Vagina (tissue), 2 donors: ENCODE data around the gene ATXN1. TPM values are rescaled to one million over a fixed set of nuclear protein-coding genes. Genes with fewer than 3 reads are reported as not detected.
A peak's percentile ranks its signal among the peaks of the same experiment; 100 is the strongest.
"Not testable (repeated sequence)": the region's sequence is repeated elsewhere in the genome, so short reads cannot be mapped to it uniquely, and the experiment has no call there.

Experiments
- DNase-seq, 2 donors: peaks; one replicate each; pipeline ENCODE4 v3.0.0-alpha.2; 2017; ENCODE audit errors: extremely low spot score in 2 of 2
- H3K27ac ChIP-seq: fragments of 200-600 bp; sonication (generic); one replicate; pipeline ENCODE4 v1.5.1; 2019
- H3K27me3 ChIP-seq: fragments of 200-600 bp; sonication (generic); one replicate; pipeline ENCODE4 v1.5.1; 2019
- H3K36me3 ChIP-seq, 2 donors: fragments of 200-600 bp; sonication (generic); one replicate each; pipeline ENCODE4 v1.5.1; 2017 to 2019
- H3K4me1 ChIP-seq: fragments of 200-600 bp; sonication (generic); one replicate; pipeline ENCODE4 v1.5.1; 2019
- H3K4me3 ChIP-seq, 2 donors: fragments of 200-600 bp; sonication (generic); 1 replicate in 1 of 2; 2 replicates in 1 of 2; pipeline ENCODE4 v1.5.1; 2016 to 2019
- H3K9me3 ChIP-seq: fragments of 200-600 bp; sonication (generic); one replicate; pipeline ENCODE4 v1.5.1; 2019
- POLR2A ChIP-seq, 2 donors: fragments of 450-650 bp; IDR thresholded peaks; one replicate each; pipeline ENCODE4 v1.6.1; 2017; ENCODE audit warnings: antibody characterized with exemption in 2 of 2, mild to moderate bottlenecking in 2 of 2, moderate library complexity in 2 of 2
- POLR2AphosphoS5 ChIP-seq, 2 donors: sonication (generic); formaldehyde crosslinking; IDR thresholded peaks; one replicate each; pipeline ENCODE4 v1.9.0; 2017; ENCODE audit warnings: antibody characterized with exemption in 2 of 2, mild to moderate bottlenecking in 2 of 2, low read depth in 1 of 2; ENCODE audit not compliant: insufficient read depth in 1 of 2
- intact Hi-C: fragments of 100-400 bp; cut with DNase I; formaldehyde crosslinking; loops from one replicate; pipeline ENCODE4 v1.15.1; 2023
- total RNA-seq: library from RNA; depleted of rRNA; stranded (reverse); fragments of >200 nt; gene quantifications from one replicate; pipeline ENCODE4 v1.2.3, GENCODE V29; 2016
- TF ChIP-seq, protein P1 (sequence below), 3 experiments: fragments of 450-650 bp in 2 of 3; fragments of 200-600 bp in 1 of 3; sonication (generic) in 1 of 3; IDR thresholded peaks; one replicate each; pipeline ENCODE4 v1.5.1; 2017 to 2019; ENCODE audit warnings: antibody characterized with exemption in 3 of 3, mild to moderate bottlenecking in 2 of 3, moderate library complexity in 2 of 3

Gene ATXN1
- total RNA-seq, 1 donor from 2014 or later: 43.2 TPM

DNA sequence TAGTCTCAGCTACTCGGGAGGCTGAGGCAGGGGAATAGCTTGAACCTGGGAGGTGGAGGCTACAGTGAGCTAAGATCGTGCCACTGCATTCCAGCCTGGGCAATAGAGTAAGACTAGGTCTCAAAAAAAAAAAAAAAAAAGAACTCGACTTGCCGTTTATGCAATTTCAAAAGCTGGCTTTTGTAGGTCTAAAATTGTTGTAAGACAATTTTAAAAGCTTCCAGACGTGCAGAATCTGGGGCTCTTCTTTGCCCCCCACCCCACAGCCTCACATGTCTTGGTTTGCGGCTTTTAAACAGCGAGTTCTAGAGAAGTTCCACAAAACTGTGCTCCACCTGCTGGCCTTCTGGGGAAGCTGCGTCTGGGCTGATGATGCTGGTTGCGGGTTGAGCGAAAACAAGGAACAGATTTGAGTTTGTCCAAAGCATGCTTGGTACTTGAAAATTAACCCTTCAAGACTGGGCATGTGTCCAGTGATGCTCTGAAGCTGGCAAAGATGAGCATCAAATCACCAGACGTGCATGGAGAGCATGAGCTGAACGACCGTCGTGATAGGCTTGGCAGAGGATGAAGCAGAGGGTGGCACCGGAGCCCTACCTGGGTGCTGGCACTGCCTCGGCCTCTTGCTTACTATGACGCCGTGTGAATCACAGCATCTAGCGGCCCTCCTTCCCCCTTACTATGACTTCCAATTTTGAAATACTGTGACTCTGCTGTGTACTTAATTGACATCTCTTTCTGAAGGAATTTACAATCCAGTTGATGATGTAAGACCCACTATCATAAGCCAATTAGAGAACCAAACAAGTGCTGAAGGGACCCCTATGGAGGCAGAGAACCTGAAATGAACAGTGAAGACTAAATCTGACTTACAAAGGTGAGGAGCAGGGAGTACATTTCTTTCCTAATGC is 351.5 kb downstream of the ATXN1 start:
- H3K27ac ChIP-seq: peak overlapping the region; percentile 6
- peaks cover 14% of the 10 kb centered on the region for H3K4me1 ChIP-seq
- TF ChIP-seq POLR2AphosphoS5 (IDR thresholded peaks at IDR 0.05; ENCODE audit: insufficient read depth in 1 of 2, low read depth in 1 of 2) (peak in 1 of 2 donors; percentile 36), POLR2A (IDR thresholded peaks at IDR 0.05) (no peak)
- TF ChIP-seq, protein P1, sequence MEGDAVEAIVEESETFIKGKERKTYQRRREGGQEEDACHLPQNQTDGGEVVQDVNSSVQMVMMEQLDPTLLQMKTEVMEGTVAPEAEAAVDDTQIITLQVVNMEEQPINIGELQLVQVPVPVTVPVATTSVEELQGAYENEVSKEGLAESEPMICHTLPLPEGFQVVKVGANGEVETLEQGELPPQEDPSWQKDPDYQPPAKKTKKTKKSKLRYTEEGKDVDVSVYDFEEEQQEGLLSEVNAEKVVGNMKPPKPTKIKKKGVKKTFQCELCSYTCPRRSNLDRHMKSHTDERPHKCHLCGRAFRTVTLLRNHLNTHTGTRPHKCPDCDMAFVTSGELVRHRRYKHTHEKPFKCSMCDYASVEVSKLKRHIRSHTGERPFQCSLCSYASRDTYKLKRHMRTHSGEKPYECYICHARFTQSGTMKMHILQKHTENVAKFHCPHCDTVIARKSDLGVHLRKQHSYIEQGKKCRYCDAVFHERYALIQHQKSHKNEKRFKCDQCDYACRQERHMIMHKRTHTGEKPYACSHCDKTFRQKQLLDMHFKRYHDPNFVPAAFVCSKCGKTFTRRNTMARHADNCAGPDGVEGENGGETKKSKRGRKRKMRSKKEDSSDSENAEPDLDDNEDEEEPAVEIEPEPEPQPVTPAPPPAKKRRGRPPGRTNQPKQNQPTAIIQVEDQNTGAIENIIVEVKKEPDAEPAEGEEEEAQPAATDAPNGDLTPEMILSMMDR (IDR thresholded peaks at IDR 0.05): peak; percentile 21 to 78 (median 64)

DNA sequence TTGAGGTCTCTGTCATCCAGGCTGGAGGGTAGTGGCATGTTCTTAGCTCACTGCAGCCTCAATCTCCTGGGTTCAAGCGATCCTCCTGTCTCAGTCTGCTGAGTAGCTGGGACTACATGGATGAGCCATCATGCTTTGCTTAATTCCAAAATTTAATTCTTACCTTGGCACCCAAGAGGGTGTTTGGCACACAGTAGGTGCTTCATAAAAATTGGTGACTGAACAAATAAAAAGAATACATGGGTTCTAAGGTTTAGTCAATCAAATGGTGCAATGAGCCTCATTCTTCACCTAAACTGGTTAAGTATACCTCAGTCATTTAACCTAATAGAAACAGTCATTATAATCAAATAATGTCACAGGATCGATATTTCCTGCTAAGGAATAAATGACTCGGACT is 352.5 kb downstream of the ATXN1 start:
- DNase-seq: no peak
- intact Hi-C loops: loop anchor here (5.0 to 10.0 kb wide), 2 partner anchors 71 to 356 kb away; partner anchors contain the start of gene ATXN1

More for the DNA sequence above, 351.5 kb downstream of the ATXN1 start:
- H3K9me3 ChIP-seq: no peaks in the 10 kb centered on the region
- H3K4me3 ChIP-seq: no peak overlapping the region
- no peaks in the 10 kb centered on the region for H3K36me3 ChIP-seq
- H3K27me3 ChIP-seq: no peaks in the 10 kb centered on the region
- intact Hi-C loops: loop anchor here (5.0 to 10.0 kb wide), 2 partner anchors 72 to 355 kb away; partner anchors contain the start of gene ATXN1
- DNase-seq: no peak

DNA sequence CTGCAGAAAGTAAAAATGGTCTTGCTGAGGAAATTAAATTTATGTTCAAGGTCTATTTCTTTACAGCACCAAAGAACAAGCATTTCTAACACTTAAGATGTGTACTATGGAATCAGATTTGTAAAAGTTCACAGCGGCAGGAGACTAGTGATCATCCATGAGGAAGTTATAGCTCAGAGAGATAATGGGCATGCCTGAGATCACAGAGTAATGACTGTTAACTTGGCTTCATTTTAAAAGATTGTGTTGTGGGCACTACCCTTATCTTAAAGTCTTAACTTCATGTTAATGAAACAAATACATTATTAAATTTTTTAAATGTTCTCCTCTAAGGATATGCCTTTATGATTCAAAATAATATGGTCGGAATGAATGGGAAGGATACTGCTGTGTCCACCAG is 354.3 kb downstream of the ATXN1 start:
- Histone ChIP-seq H3K4me1 (peaks cover 22% of the 10 kb centered on the region), H3K36me3 (no peaks in the 10 kb centered on the region), H3K27me3 (no peaks in the 10 kb centered on the region), H3K27ac (no peak overlapping the region), H3K9me3 (no peaks in the 10 kb centered on the region), H3K4me3 (no peak overlapping the region)
- no peak for DNase-seq
- no peak for TF ChIP-seq POLR2AphosphoS5 (IDR thresholded peaks at IDR 0.05; ENCODE audit: insufficient read depth in 1 of 2, low read depth in 1 of 2)
- TF ChIP-seq POLR2A (IDR thresholded peaks at IDR 0.05): no peak
- TF ChIP-seq, protein P1 (IDR thresholded peaks at IDR 0.05): no peak
- intact Hi-C loops: loop anchor here (5.0 to 10.0 kb wide), 2 partner anchors 70 to 358 kb away; partner anchors contain the start of gene ATXN1

More for the DNA sequence above, 352.5 kb downstream of the ATXN1 start:
- H3K4me3 ChIP-seq: no peak overlapping the region
- no peaks in the 10 kb centered on the region for H3K36me3 ChIP-seq
- H3K9me3 ChIP-seq: no peaks in the 10 kb centered on the region
- TF ChIP-seq, protein P1 (IDR thresholded peaks at IDR 0.05): no peak
- TF ChIP-seq POLR2A (IDR thresholded peaks at IDR 0.05): no peak
- TF ChIP-seq POLR2AphosphoS5 (IDR thresholded peaks at IDR 0.05; ENCODE audit: insufficient read depth in 1 of 2, low read depth in 1 of 2): no peak
- H3K27ac ChIP-seq: no peak overlapping the region
- H3K27me3 ChIP-seq: no peaks in the 10 kb centered on the region
- peaks cover 14% of the 10 kb centered on the region for H3K4me1 ChIP-seq

DNA sequence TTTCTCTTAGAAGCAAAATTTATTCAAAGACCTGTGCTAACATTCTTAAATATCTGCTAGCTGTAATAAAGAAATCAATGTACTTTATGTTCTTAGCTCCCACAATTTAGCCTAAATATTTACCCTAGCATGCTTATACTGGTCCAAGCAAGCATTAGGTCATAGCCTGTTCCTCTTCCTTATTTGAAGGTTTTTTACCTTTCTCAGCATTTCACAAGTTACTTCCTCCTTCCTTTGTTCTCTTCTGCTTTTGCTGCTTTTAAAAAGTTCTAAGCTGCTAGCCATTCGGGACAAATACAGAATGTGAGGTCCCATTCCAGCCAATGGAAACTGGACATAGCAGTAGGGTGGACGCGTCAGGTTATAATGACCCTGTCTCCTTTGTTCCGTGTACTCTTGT is 354.7 kb downstream of the ATXN1 start:
- TF ChIP-seq POLR2AphosphoS5 (IDR thresholded peaks at IDR 0.05; ENCODE audit: insufficient read depth in 1 of 2, low read depth in 1 of 2): peak in 1 of 2 donors; percentile 53

DNA sequence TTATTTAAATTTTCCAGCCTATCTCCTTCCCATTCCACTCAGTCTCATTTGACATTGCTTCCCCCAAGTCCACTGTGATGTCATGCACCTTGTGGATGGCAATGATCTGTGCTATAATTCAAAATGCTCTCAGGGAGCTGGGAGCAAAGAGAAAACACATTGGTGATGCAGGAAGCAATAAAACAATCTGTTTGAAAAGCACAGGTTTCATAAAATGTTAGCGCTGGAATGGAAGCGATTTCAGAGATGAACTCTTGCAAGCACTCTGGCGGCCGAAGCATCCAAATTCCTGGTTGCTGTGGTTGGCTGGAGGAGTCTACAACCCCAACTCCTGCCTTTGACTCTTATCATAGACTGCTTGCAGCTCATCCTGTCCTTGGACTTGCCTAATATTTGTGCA is 355.9 kb downstream of the ATXN1 start:
- DNase-seq: no peak
- H3K4me1 ChIP-seq: peaks cover 30% of the 10 kb centered on the region
- TF ChIP-seq POLR2AphosphoS5 (IDR thresholded peaks at IDR 0.05; ENCODE audit: insufficient read depth in 1 of 2, low read depth in 1 of 2): no peak
- TF ChIP-seq, protein P1 (IDR thresholded peaks at IDR 0.05): no peak
- TF ChIP-seq POLR2A (IDR thresholded peaks at IDR 0.05): no peak
- intact Hi-C loops: loop anchor here (5.0 to 10.0 kb wide), 2 partner anchors 68 to 359 kb away; partner anchors contain the start of gene ATXN1
- H3K27ac ChIP-seq: no peak overlapping the region
- no peak overlapping the region for H3K4me3 ChIP-seq
- H3K9me3 ChIP-seq: no peaks in the 10 kb centered on the region
- H3K36me3 ChIP-seq: no peaks in the 10 kb centered on the region
- no peaks in the 10 kb centered on the region for H3K27me3 ChIP-seq

More for the DNA sequence above, 354.7 kb downstream of the ATXN1 start:
- H3K4me1 ChIP-seq: peaks cover 26% of the 10 kb centered on the region
- H3K27ac ChIP-seq, H3K36me3 ChIP-seq, DNase-seq, H3K27me3 ChIP-seq, H3K4me3 ChIP-seq, H3K9me3 ChIP-seq: not testable (repeated sequence)
- intact Hi-C loops: loop anchor here (5.0 to 10.0 kb wide), 2 partner anchors 69 to 358 kb away; partner anchors contain the start of gene ATXN1
